ENCODE measurements around the gene P2RY2.
"Not testable (repeated sequence)": the region's sequence is repeated elsewhere in the genome, so short reads cannot be mapped to it uniquely, and the experiment has no call there.

P2RY2 gene

GRCh38 chr11:73188301-73188700 is 29.8 kb upstream of the P2RY2 start:
- DNase-seq = no peak

- no peak for DNase-seq
Observed at GRCh38 chr11:73189315-73189714, 28.8 kb upstream of the P2RY2 start.

- peak in 1 of 2 experiments; percentile 3 for DNase-seq
Observed at GRCh38 chr11:73189723-73190556, 28.1 kb upstream of the P2RY2 start.

GRCh38 chr11:73190557-73190885 is 27.6 kb upstream of the P2RY2 start:
- DNase-seq = no peak

- no peak for DNase-seq
Observed at GRCh38 chr11:73191151-73191550, 26.9 kb upstream of the P2RY2 start.

GRCh38 chr11:73192272-73192671 is 25.8 kb upstream of the P2RY2 start:
- no peak for DNase-seq

- DNase-seq = no peak
Observed at GRCh38 chr11:73193251-73194033, 24.6 kb upstream of the P2RY2 start.

- no peak for DNase-seq
Observed at GRCh38 chr11:73194034-73194507, 24.0 kb upstream of the P2RY2 start.

GRCh38 chr11:73194593-73194992 is 23.5 kb upstream of the P2RY2 start:
- DNase-seq = no peak

- DNase-seq = no peak
Observed at GRCh38 chr11:73195191-73196007, 22.7 kb upstream of the P2RY2 start.

- no peak for DNase-seq
Observed at GRCh38 chr11:73196576-73196975, 21.5 kb upstream of the P2RY2 start.

GRCh38 chr11:73197348-73197747 is 20.7 kb upstream of the P2RY2 start:
- DNase-seq = no peak

GRCh38 chr11:73197787-73198186 is 20.3 kb upstream of the P2RY2 start:
- DNase-seq = not testable (repeated sequence)

GRCh38 chr11:73198677-73199076 is 19.4 kb upstream of the P2RY2 start:
- no peak for DNase-seq

GRCh38 chr11:73199446-73199845 is 18.6 kb upstream of the P2RY2 start:
- no peak for DNase-seq

GRCh38 chr11:73200256-73200655 is 17.8 kb upstream of the P2RY2 start:
- DNase-seq = no peak

GRCh38 chr11:73201249-73201648 is 16.8 kb upstream of the P2RY2 start:
- DNase-seq = no peak

- DNase-seq = no peak
Observed at GRCh38 chr11:73201888-73202780, 15.9 kb upstream of the P2RY2 start.

GRCh38 chr11:73203322-73203721 is 14.8 kb upstream of the P2RY2 start:
- DNase-seq = no peak

- no peak for DNase-seq
Observed at GRCh38 chr11:73203790-73204189, 14.3 kb upstream of the P2RY2 start.

- no peak for DNase-seq
Observed at GRCh38 chr11:73204711-73205121, 13.4 kb upstream of the P2RY2 start.

GRCh38 chr11:73205661-73206343 is 12.3 kb upstream of the P2RY2 start:
- no peak for DNase-seq
